Measurements from ENCODE around the gene PCSK1. TPM values are rescaled to one million over a fixed set of nuclear protein-coding genes. Genes with fewer than 3 reads are reported as not detected.

Gene PCSK1
- total RNA-seq, 4 donors from 2014 or later: 1.6 to 2.5 TPM; not detected in 2

DNA sequence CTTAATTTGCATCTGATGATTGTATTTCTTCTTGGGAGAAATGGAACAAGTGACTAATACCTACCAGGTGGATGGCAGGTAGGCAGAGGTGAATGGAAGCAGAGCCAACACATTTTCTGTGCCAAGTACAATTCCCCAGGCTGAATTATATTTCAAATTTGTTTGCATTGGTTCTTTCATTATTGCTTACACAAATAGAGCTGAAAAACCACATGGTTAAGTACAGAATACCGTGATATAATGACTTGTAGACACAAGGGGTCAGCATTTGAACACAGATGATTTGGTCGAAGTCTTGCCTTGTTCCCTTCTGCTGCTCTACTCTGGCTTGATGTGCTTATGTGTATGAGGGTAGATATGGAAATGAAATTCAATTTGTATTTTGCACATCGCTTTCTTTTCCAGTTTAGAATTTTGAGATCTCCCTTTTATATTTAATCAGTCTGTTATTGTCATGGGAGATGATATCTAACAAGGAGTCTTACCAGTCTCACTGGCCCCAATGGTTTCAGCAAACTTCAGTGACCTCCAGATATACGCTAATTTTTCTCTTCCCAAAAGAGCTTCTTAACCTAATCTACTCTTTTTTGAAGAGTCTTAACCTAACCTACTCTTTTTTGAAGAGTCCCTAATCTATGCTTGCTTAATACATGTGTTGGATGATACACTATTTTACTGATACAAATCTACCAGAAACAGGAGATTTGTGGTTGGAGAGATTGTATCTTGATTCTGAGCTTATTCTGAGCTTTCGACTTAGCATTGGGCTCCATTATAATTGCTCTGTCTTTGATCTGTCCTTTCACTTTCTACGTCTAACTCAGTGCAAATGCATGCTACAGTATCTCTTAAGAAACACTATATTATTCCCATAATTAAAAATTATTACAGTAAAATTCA, 88.1 kb downstream of the PCSK1 start:
- intact Hi-C loops (cut with DNase I; ENCODE audit: low total_unique reads) (loop anchor here (5.0 kb wide), 1 partner anchor 257 kb away; no protein-coding TSS in a partner anchor), in situ Hi-C loops (cut with MboI; ENCODE audit: low pct_ligation_motif_present in 1 of 4, low pct_unique_long_range_greater_than_20kb in 1 of 4, low sequenced_read_pairs in 3 of 4) (loop anchor here (5.0 to 25.0 kb wide), 6 partner anchors 250 to 708 kb away; partner anchors contain the start of genes ELL2 (in 1 of the 4) and RFESD (in 1 of the 4))
- peak; percentile 35 for DNase-seq
- TF ChIP-seq POLR2A (IDR thresholded peaks at IDR 0.05) (no peak), POLR2AphosphoS5 (IDR thresholded peaks at IDR 0.05) (peak in 1 of 3 donors; percentile 10)
- TF ChIP-seq, protein P1, sequence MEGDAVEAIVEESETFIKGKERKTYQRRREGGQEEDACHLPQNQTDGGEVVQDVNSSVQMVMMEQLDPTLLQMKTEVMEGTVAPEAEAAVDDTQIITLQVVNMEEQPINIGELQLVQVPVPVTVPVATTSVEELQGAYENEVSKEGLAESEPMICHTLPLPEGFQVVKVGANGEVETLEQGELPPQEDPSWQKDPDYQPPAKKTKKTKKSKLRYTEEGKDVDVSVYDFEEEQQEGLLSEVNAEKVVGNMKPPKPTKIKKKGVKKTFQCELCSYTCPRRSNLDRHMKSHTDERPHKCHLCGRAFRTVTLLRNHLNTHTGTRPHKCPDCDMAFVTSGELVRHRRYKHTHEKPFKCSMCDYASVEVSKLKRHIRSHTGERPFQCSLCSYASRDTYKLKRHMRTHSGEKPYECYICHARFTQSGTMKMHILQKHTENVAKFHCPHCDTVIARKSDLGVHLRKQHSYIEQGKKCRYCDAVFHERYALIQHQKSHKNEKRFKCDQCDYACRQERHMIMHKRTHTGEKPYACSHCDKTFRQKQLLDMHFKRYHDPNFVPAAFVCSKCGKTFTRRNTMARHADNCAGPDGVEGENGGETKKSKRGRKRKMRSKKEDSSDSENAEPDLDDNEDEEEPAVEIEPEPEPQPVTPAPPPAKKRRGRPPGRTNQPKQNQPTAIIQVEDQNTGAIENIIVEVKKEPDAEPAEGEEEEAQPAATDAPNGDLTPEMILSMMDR (IDR thresholded peaks at IDR 0.05): peak; percentile 42 to 70 (median 48)
- H3K4me3 ChIP-seq: no peak overlapping the region
- 36 to 41% methylated on average over 5 to 6 of the region's 6 CpGs for WGBS, 2 donors (ENCODE audit: low coverage in 1 of 2)
- H3K9me3 ChIP-seq: no peaks in the 10 kb centered on the region
- H3K4me1 ChIP-seq: no peaks in the 10 kb centered on the region
- no peaks in the 10 kb centered on the region for H3K27me3 ChIP-seq
- no peak overlapping the region for H3K27ac ChIP-seq
- no peaks in the 10 kb centered on the region for H3K36me3 ChIP-seq

DNA sequence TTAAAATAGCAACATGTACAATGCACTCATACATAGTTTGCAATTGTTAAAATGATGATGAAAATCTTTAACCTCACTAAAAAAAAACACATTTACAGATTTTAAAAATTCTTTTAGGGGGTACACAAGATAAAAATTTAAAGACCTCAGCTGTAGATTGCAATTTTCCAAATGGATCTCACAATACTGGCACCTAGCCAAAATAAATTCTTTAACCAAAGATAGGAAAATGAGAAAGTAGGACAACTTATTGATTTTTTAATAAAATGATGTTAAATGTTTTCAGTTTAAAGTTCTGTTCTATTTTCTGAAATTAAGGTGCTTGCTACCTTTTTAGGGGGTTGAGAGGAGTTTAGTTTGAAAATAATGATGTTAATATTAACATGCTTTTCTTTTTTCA, 90.0 kb downstream of the PCSK1 start:
- Histone ChIP-seq H3K9me3 (no peaks in the 10 kb centered on the region), H3K36me3 (no peaks in the 10 kb centered on the region), H3K4me1 (peaks cover 0 to 11% (median 9%) of the 10 kb centered on the region in 4 donors), H3K27ac (no peak overlapping the region), H3K4me3 (no peak overlapping the region), H3K27me3 (no peaks in the 10 kb centered on the region)
- TF ChIP-seq POLR2AphosphoS5 (IDR thresholded peaks at IDR 0.05): no peak
- TF ChIP-seq, protein P1 (IDR thresholded peaks at IDR 0.05): no peak
- TF ChIP-seq POLR2A (IDR thresholded peaks at IDR 0.05): no peak
- TF ChIP-seq EP300 (IDR thresholded peaks at IDR 0.05; ENCODE audit: low read depth): no peak
- intact Hi-C loops (cut with DNase I; ENCODE audit: low total_unique reads) (no loop called here), in situ Hi-C loops (cut with MboI; ENCODE audit: low pct_ligation_motif_present in 1 of 4, low pct_unique_long_range_greater_than_20kb in 1 of 4, low sequenced_read_pairs in 3 of 4) (loop anchor here (5.0 to 25.0 kb wide), 5 partner anchors 252 to 706 kb away; partner anchors contain the start of genes ELL2 (in 1 of the 4) and RFESD (in 1 of the 4))
- DNase-seq: no peak

DNA sequence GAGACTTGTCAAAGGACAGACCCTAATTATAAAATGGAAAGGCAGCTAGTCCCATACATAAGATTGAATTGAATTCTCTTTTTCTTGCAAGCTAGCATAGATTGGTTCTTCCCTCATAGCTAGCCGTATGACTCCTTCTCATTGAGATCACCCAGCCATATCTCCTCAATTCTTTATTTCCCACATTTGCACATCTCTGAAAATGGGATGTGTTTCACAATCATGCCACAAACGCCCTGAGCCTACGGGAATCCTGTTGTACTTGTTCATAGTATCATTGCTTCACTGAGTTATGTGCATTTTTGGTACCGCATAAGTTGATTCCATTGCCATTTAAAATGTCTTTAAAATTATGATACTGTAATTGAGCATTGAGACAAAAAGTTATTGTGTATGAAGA, 90.5 kb downstream of the PCSK1 start:
- 91 to 92% methylated on average over 4 of the region's 4 CpGs for WGBS, 2 donors (ENCODE audit: low coverage in 1 of 2)
- TF ChIP-seq EP300 (IDR thresholded peaks at IDR 0.05; ENCODE audit: low read depth): no peak
- TF ChIP-seq POLR2A (IDR thresholded peaks at IDR 0.05): no peak
- TF ChIP-seq, protein P1 (IDR thresholded peaks at IDR 0.05): no peak
- no peak for TF ChIP-seq POLR2AphosphoS5 (IDR thresholded peaks at IDR 0.05)
- Histone ChIP-seq H3K4me1 (peaks cover 0 to 14% (median 10%) of the 10 kb centered on the region in 4 donors), H3K9me3 (no peaks in the 10 kb centered on the region), H3K36me3 (no peaks in the 10 kb centered on the region), H3K27me3 (no peaks in the 10 kb centered on the region), H3K27ac (no peak overlapping the region), H3K4me3 (no peak overlapping the region)
- intact Hi-C loops (cut with DNase I; ENCODE audit: low total_unique reads) (no loop called here), in situ Hi-C loops (cut with MboI; ENCODE audit: low pct_ligation_motif_present in 1 of 4, low pct_unique_long_range_greater_than_20kb in 1 of 4, low sequenced_read_pairs in 3 of 4) (loop anchor here (5.0 to 25.0 kb wide), 5 partner anchors 252 to 705 kb away; partner anchors contain the start of genes ELL2 (in 1 of the 4) and RFESD (in 1 of the 4))
- no peak for DNase-seq

Other genes starting within 250 kb of the PCSK1 start
- 100 to 1,000 TPM; 237 to 556 (median 335) TPM for gene CAST, start 229.1 kb upstream of the PCSK1 start, total RNA-seq

All from transverse colon (tissue), 4 donors.